Fibroblast of mammary gland (primary cell): ENCODE results near the gene PLXNA4.

Experiments
- DNase-seq: peaks from one replicate; pipeline ENCODE4 v3.0.0-alpha.2; 2010; ENCODE audit warnings: low read depth
- H3K4me3 ChIP-seq: 2 replicates; pipeline ENCODE4 v1.5.1; 2011; ENCODE audit warnings: low read depth, mild to moderate bottlenecking, low read length, moderate library complexity; ENCODE audit not compliant: control insufficient read depth
- CTCF ChIP-seq: conservative IDR thresholded peaks from 2 replicates; pipeline ENCODE4 v1.5.1; 2011; ENCODE audit warnings: low read depth, low read length, inconsistent platforms; ENCODE audit not compliant: control insufficient read depth, insufficient read depth

PLXNA4 gene

GRCh38 chr7:132451161-132451560 lies 125.1 kb downstream of the PLXNA4 start:
- H3K4me3 ChIP-seq = no peak overlapping the region
- no peak for DNase-seq
- no peak for TF ChIP-seq CTCF

GRCh38 chr7:132450696-132451095 lies 125.6 kb downstream of the PLXNA4 start:
- no peak overlapping the region for H3K4me3 ChIP-seq
- DNase-seq = no peak
- TF ChIP-seq CTCF = no peak

- TF ChIP-seq CTCF = no peak
- DNase-seq = no peak
Observed at GRCh38 chr7:132450188-132450587, 126.1 kb downstream of the PLXNA4 start.

GRCh38 chr7:132446666-132447278 lies 129.5 kb downstream of the PLXNA4 start:
- DNase-seq = no peak
- TF ChIP-seq CTCF = no peak
- H3K4me3 ChIP-seq = no peak overlapping the region

More at GRCh38 chr7:132450188-132450587, 126.1 kb downstream of the PLXNA4 start:
- no peak overlapping the region for H3K4me3 ChIP-seq

GRCh38 chr7:132446260-132446659 lies 130.0 kb downstream of the PLXNA4 start:
- no peak overlapping the region for H3K4me3 ChIP-seq
- no peak for DNase-seq
- TF ChIP-seq CTCF = no peak

GRCh38 chr7:132443761-132444520 lies 132.3 kb downstream of the PLXNA4 start:
- TF ChIP-seq CTCF = no peak
- no peak for DNase-seq
- H3K4me3 ChIP-seq = no peak overlapping the region
